ENCODE results near the gene NTM.
"Not testable (repeated sequence)": the region's sequence is repeated elsewhere in the genome, so short reads cannot be mapped to it uniquely, and the experiment has no call there.

Gene NTM

GRCh38 chr11:131421066-131421855 is 50.8 kb downstream of the NTM start:
- H3K4me3 ChIP-seq (ENCODE audit: low read length), result no peak overlapping the region
- H3K79me2 ChIP-seq (ENCODE audit: low read length), result no peaks in the 10 kb centered on the region
- H3K27me3 ChIP-seq (ENCODE audit: low read depth, low read length), result peaks cover 28% of the 10 kb centered on the region
- no peak overlapping the region for H2AFZ ChIP-seq (ENCODE audit: low read depth, low read length)
- TF ChIP-seq, protein P1, sequence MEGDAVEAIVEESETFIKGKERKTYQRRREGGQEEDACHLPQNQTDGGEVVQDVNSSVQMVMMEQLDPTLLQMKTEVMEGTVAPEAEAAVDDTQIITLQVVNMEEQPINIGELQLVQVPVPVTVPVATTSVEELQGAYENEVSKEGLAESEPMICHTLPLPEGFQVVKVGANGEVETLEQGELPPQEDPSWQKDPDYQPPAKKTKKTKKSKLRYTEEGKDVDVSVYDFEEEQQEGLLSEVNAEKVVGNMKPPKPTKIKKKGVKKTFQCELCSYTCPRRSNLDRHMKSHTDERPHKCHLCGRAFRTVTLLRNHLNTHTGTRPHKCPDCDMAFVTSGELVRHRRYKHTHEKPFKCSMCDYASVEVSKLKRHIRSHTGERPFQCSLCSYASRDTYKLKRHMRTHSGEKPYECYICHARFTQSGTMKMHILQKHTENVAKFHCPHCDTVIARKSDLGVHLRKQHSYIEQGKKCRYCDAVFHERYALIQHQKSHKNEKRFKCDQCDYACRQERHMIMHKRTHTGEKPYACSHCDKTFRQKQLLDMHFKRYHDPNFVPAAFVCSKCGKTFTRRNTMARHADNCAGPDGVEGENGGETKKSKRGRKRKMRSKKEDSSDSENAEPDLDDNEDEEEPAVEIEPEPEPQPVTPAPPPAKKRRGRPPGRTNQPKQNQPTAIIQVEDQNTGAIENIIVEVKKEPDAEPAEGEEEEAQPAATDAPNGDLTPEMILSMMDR (IDR thresholded peaks at IDR 0.05; ENCODE audit: low read depth, low read length), result no peak
- no peaks in the 10 kb centered on the region for H3K4me1 ChIP-seq (ENCODE audit: low read length)
- H3K27ac ChIP-seq (ENCODE audit: low read length), result no peak overlapping the region
- no peaks in the 10 kb centered on the region for H3K36me3 ChIP-seq (replicated peaks; ENCODE audit: low read depth, low read length)
- no peak overlapping the region for H3K9ac ChIP-seq (ENCODE audit: low read length)
- no peaks in the 10 kb centered on the region for H3K9me3 ChIP-seq (ENCODE audit: insufficient read depth, low read length)
- no peak overlapping the region for H3K4me2 ChIP-seq (ENCODE audit: low read length)
- no peaks in the 10 kb centered on the region for H4K20me1 ChIP-seq (ENCODE audit: insufficient read depth, low read length)

GRCh38 chr11:131422029-131422428 is 51.6 kb downstream of the NTM start:
- Histone ChIP-seq H4K20me1 (ENCODE audit: insufficient read depth, low read length) (no peaks in the 10 kb centered on the region), H2AFZ (ENCODE audit: low read depth, low read length) (no peak overlapping the region), H3K27me3 (ENCODE audit: low read depth, low read length) (peaks cover 31% of the 10 kb centered on the region), H3K27ac (ENCODE audit: low read length) (no peak overlapping the region), H3K4me2 (ENCODE audit: low read length) (no peak overlapping the region), H3K36me3 (replicated peaks; ENCODE audit: low read depth, low read length) (no peaks in the 10 kb centered on the region), H3K79me2 (ENCODE audit: low read length) (no peaks in the 10 kb centered on the region), H3K9me3 (ENCODE audit: insufficient read depth, low read length) (no peaks in the 10 kb centered on the region), H3K4me1 (ENCODE audit: low read length) (peaks cover 3% of the 10 kb centered on the region), H3K9ac (ENCODE audit: low read length) (no peak overlapping the region), H3K4me3 (ENCODE audit: low read length) (no peak overlapping the region)
- no peak for TF ChIP-seq EZH2phosphoT487 (IDR thresholded peaks at IDR 0.05; ENCODE audit: low read depth)
- TF ChIP-seq, protein P1 (IDR thresholded peaks at IDR 0.05; ENCODE audit: low read depth, low read length), result no peak

GRCh38 chr11:131422496-131422895 is 52.1 kb downstream of the NTM start:
- no peak overlapping the region for H2AFZ ChIP-seq (ENCODE audit: low read depth, low read length)
- peaks cover 8% of the 10 kb centered on the region for H3K4me1 ChIP-seq (ENCODE audit: low read length)
- no peaks in the 10 kb centered on the region for H3K9me3 ChIP-seq (ENCODE audit: insufficient read depth, low read length)
- no peak overlapping the region for H3K9ac ChIP-seq (ENCODE audit: low read length)
- H3K27ac ChIP-seq (ENCODE audit: low read length), result no peak overlapping the region
- no peak overlapping the region for H3K4me2 ChIP-seq (ENCODE audit: low read length)
- TF ChIP-seq, protein P1 (IDR thresholded peaks at IDR 0.05; ENCODE audit: low read depth, low read length), result no peak
- no peak for TF ChIP-seq EZH2phosphoT487 (IDR thresholded peaks at IDR 0.05; ENCODE audit: low read depth)
- peaks cover 28% of the 10 kb centered on the region for H3K27me3 ChIP-seq (ENCODE audit: low read depth, low read length)
- H3K79me2 ChIP-seq (ENCODE audit: low read length), result no peaks in the 10 kb centered on the region
- H3K36me3 ChIP-seq (replicated peaks; ENCODE audit: low read depth, low read length), result no peaks in the 10 kb centered on the region
- H3K4me3 ChIP-seq (ENCODE audit: low read length), result no peak overlapping the region
- H4K20me1 ChIP-seq (ENCODE audit: insufficient read depth, low read length), result no peaks in the 10 kb centered on the region

DNA sequence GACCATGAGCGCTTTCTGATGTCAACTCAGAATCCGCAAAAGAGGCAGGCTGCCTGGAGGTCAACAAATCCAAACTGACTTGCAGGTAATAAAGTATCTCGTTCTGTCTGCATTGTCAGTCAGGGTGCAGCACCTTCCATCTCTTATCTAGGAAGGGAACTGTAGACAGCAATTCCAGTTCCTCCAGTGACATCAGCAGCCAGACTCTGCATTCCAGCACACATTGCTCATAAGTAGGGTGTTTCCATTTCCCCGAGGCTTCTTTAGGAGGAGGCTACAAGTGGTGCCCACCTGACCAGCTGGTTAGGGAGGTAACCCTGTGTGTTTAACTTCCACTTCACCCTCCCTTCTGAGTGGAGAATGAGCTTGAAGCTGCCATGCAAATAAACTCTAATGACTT is 53.3 kb downstream of the NTM start:
- no peak overlapping the region for H3K4me2 ChIP-seq (ENCODE audit: low read length)
- H3K9ac ChIP-seq (ENCODE audit: low read length), result no peak overlapping the region
- TF ChIP-seq, protein P1 (IDR thresholded peaks at IDR 0.05; ENCODE audit: low read depth, low read length), result no peak
- no peak for TF ChIP-seq EZH2phosphoT487 (IDR thresholded peaks at IDR 0.05; ENCODE audit: low read depth)
- H2AFZ ChIP-seq (ENCODE audit: low read depth, low read length), result no peak overlapping the region
- H3K4me1 ChIP-seq (ENCODE audit: low read length), result peaks cover 20% of the 10 kb centered on the region
- peaks cover 28% of the 10 kb centered on the region for H3K27me3 ChIP-seq (ENCODE audit: low read depth, low read length)
- H3K4me3 ChIP-seq (ENCODE audit: low read length), result no peak overlapping the region
- H3K9me3 ChIP-seq (ENCODE audit: insufficient read depth, low read length), result no peaks in the 10 kb centered on the region
- H4K20me1 ChIP-seq (ENCODE audit: insufficient read depth, low read length), result no peaks in the 10 kb centered on the region
- no peaks in the 10 kb centered on the region for H3K36me3 ChIP-seq (replicated peaks; ENCODE audit: low read depth, low read length)
- no peak overlapping the region for H3K27ac ChIP-seq (ENCODE audit: low read length)
- no peaks in the 10 kb centered on the region for H3K79me2 ChIP-seq (ENCODE audit: low read length)

DNA sequence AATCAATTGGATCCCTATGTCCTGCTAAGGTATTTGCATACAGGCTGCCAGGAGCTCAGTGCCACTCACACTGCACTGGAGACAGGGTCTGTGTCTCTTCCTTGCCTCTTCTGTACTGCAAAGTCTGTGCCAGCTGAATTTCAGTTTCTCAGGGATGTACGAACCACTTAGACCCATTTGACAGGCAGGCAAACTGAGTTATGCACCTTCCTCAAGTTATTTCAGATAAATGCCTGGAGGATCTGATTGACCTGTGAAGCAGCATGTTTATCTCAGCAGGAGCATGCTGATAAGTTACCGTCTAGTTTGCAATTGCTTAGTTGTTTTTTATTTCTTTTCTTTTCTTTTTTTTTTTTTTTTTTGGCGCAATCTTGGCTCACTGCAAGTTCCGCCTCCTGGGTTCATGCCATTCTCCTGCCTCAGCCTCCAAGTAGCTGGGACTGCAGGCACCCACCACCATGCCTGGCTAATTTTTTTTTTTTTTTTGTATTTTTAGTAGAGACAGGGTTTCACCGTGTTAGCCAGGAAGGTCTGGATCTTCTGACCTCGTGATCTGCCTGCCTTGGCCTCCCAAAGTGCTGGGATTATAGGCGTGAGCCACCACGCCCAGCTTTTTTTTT is 54.0 kb downstream of the NTM start:
- peaks cover 27% of the 10 kb centered on the region for H3K4me1 ChIP-seq (ENCODE audit: low read length)
- H4K20me1 ChIP-seq (ENCODE audit: insufficient read depth, low read length); H3K27ac ChIP-seq (ENCODE audit: low read length); H3K36me3 ChIP-seq (replicated peaks; ENCODE audit: low read depth, low read length); H3K4me3 ChIP-seq (ENCODE audit: low read length); H2AFZ ChIP-seq (ENCODE audit: low read depth, low read length); H3K9ac ChIP-seq (ENCODE audit: low read length); H3K4me2 ChIP-seq (ENCODE audit: low read length); H3K79me2 ChIP-seq (ENCODE audit: low read length); H3K9me3 ChIP-seq (ENCODE audit: insufficient read depth, low read length): not testable (repeated sequence)
- peaks cover 28% of the 10 kb centered on the region for H3K27me3 ChIP-seq (ENCODE audit: low read depth, low read length)

Data from OCI-LY3 (cell line).